ENCODE data around the gene GABRB1.

DNA sequence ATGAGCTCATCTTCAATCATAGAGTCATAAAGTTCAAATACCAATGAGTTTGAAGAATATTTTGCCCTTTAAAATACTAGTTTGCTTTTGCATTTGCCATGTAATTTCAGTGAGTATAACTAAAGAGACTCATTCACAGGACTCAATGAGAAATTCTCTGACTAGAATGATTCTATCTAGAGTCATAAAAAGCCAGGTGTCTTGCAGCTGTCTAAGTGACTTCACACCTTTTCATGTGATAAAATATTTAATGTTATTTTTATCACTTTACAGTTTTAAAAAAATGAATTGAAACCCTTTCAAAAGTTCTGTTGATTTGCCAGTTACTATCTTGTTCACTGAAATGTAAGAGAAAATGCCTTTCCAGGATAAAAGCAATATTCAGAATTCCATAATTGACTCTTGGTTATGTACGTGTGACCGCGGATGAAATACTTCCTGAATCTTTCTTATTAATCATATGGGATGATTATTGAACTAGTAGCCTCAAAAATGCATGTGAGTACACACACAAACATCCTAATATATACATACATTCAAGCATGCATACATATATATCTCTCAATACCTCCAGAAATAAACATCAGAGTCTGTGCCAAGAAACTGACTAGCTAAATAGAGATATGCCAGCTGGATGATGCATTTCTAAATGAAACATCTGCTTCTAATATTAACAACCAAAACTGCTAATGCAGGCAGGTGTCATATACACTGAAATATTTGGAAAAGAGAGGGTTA lies 87.0 kb downstream of the GABRB1 start:
- TF ChIP-seq YY1 (IDR thresholded peaks at IDR 0.05; ENCODE audit: insufficient read depth, insufficient read length) (no peak), SUZ12 (IDR thresholded peaks at IDR 0.05; ENCODE audit: extremely low read depth, insufficient read depth, insufficient read length) (no peak)
